Measurements from ENCODE around the gene PPM1L.

The PPM1L gene

GRCh38 chr3:160763073-160763472 lies 7.0 kb downstream of the PPM1L start:
- no peak for DNase-seq

- DNase-seq, result no peak
These were observed 9.2 kb downstream of the PPM1L start for GRCh38 chr3:160765211-160765610.

GRCh38 chr3:160768031-160768430 lies 12.0 kb downstream of the PPM1L start:
- no peak for DNase-seq

GRCh38 chr3:160768918-160769317 lies 12.9 kb downstream of the PPM1L start:
- DNase-seq, result no peak

GRCh38 chr3:160771811-160772459 lies 15.9 kb downstream of the PPM1L start:
- no peak for DNase-seq

- DNase-seq, result no peak
These were observed 17.7 kb downstream of the PPM1L start for GRCh38 chr3:160773722-160774121.

GRCh38 chr3:160774172-160774571 lies 18.1 kb downstream of the PPM1L start:
- no peak for DNase-seq

- no peak for DNase-seq
These were observed 22.4 kb downstream of the PPM1L start for GRCh38 chr3:160778480-160778879.

GRCh38 chr3:160779040-160779439 lies 23.0 kb downstream of the PPM1L start:
- DNase-seq, result no peak

- no peak for DNase-seq
These were observed 24.2 kb downstream of the PPM1L start for GRCh38 chr3:160780245-160780644.

- no peak for DNase-seq
These were observed 25.4 kb downstream of the PPM1L start for GRCh38 chr3:160781402-160781801.

- no peak for DNase-seq
These were observed 25.8 kb downstream of the PPM1L start for GRCh38 chr3:160781863-160782262.

- DNase-seq, result no peak
These were observed 28.8 kb downstream of the PPM1L start for GRCh38 chr3:160784853-160785252.

GRCh38 chr3:160790726-160791125 lies 34.7 kb downstream of the PPM1L start:
- no peak for DNase-seq

GRCh38 chr3:160792540-160792939 lies 36.5 kb downstream of the PPM1L start:
- DNase-seq, result no peak

- no peak for DNase-seq
These were observed 37.8 kb downstream of the PPM1L start for GRCh38 chr3:160793722-160794252.

- no peak for DNase-seq
These were observed 40.2 kb downstream of the PPM1L start for GRCh38 chr3:160796089-160796812.

GRCh38 chr3:160796813-160797164 lies 40.8 kb downstream of the PPM1L start:
- DNase-seq, result no peak

GRCh38 chr3:160797356-160797755 lies 41.3 kb downstream of the PPM1L start:
- DNase-seq, result no peak

- DNase-seq, result no peak
These were observed 45.5 kb downstream of the PPM1L start for GRCh38 chr3:160801386-160802118.

- DNase-seq, result no peak
These were observed 48.7 kb downstream of the PPM1L start for GRCh38 chr3:160804762-160805161.

GRCh38 chr3:160806094-160806493 lies 50.1 kb downstream of the PPM1L start:
- DNase-seq, result no peak

- no peak for DNase-seq
These were observed 50.7 kb downstream of the PPM1L start for GRCh38 chr3:160806686-160807085.
